Activated CD8-positive, alpha-beta memory T cell treated with anti-CD3 and anti-CD28 coated beads for 36 hours (primary cell): Measurements from ENCODE around the gene MEX3D. TPM values are rescaled to one million over a fixed set of nuclear protein-coding genes. Genes with fewer than 3 reads are reported as not detected.

Experiments
- CTCF ChIA-PET: fragments of 350-600 bp; sonication (Branson Sonifier 250); formaldehyde crosslinking; loops from one replicate; lab custom pipeline; 2021; ENCODE audit warnings: antibody characterized with exemption; lab: Charles Lee
- POLR2A ChIA-PET: fragments of 350-600 bp; sonication (Branson Sonifier 250); formaldehyde crosslinking; loops from one replicate; lab custom pipeline; 2021; ENCODE audit warnings: antibody characterized with exemption; lab: Charles Lee
- total RNA-seq, 2 experiments: library from RNA; stranded (reverse); gene quantifications; one replicate each; pipeline ENCODE4 v1.2.3, GENCODE V29; 2021

The MEX3D gene
- 10 to 100 TPM; 11.0 to 11.9 TPM for total RNA-seq

GRCh38 chr19:1568320-1569019, at the start of gene MEX3D:
Gene MEX3D (minus strand): TSS chr19:1568325. CDS start chr19:1568058, 267 bp downstream.
- CTCF ChIA-PET, result no interaction called here
- POLR2A ChIA-PET, result interaction anchor here (0.5 kb wide), 1 partner anchor 11 kb away, joined by 3 read pairs; no protein-coding TSS in a partner anchor

- CTCF ChIA-PET, result interaction anchor here (0.6 to 1.7 kb wide), 2 partner anchors 55 to 79 kb away, joined by 3 to 4 read pairs; no protein-coding TSS in a partner anchor
- POLR2A ChIA-PET, result interaction anchor here (0.7 kb wide), 2 partner anchors 24 to 151 kb away, joined by 3 to 4 read pairs; no protein-coding TSS in a partner anchor
Measured at GRCh38 chr19:1616875-1617274, 48.8 kb upstream of the MEX3D start.

GRCh38 chr19:1616396-1616795, 48.3 kb upstream of the MEX3D start:
- POLR2A ChIA-PET, result interaction anchor here (0.7 kb wide), 2 partner anchors 25 to 150 kb away, joined by 3 to 4 read pairs; no protein-coding TSS in a partner anchor

GRCh38 chr19:1615156-1615765, 47.1 kb upstream of the MEX3D start:
- ChIA-PET POLR2A (no interaction called here), CTCF (no interaction called here)

More at GRCh38 chr19:1616396-1616795, 48.3 kb upstream of the MEX3D start:
- CTCF ChIA-PET, result interaction anchor here (1.7 kb wide), 1 partner anchor 56 kb away, joined by 4 read pairs; no protein-coding TSS in a partner anchor

GRCh38 chr19:1613808-1614570, 45.9 kb upstream of the MEX3D start:
- ChIA-PET CTCF (no interaction called here), POLR2A (no interaction called here)

GRCh38 chr19:1613146-1613545, 45.0 kb upstream of the MEX3D start:
- ChIA-PET POLR2A (no interaction called here), CTCF (no interaction called here)

GRCh38 chr19:1612114-1613086, 44.3 kb upstream of the MEX3D start:
- ChIA-PET POLR2A (no interaction called here), CTCF (no interaction called here)

GRCh38 chr19:1611353-1611752, 43.2 kb upstream of the MEX3D start:
- ChIA-PET CTCF (no interaction called here), POLR2A (no interaction called here)

GRCh38 chr19:1610579-1610978, 42.5 kb upstream of the MEX3D start:
- ChIA-PET CTCF (no interaction called here), POLR2A (interaction anchor here (0.9 kb wide), 1 partner anchor 18 kb away, joined by 3 read pairs; the partner anchor contains the start of gene MBD3)

GRCh38 chr19:1609680-1610474, 41.8 kb upstream of the MEX3D start:
- ChIA-PET CTCF (interaction anchor here (0.9 kb wide), 1 partner anchor 8 kb away, joined by 3 read pairs; no protein-coding TSS in a partner anchor), POLR2A (interaction anchor here (0.9 to 1.0 kb wide), 2 partner anchors 17 to 19 kb away, joined by 3 to 7 read pairs; partner anchors contain the start of gene MBD3)

- POLR2A ChIA-PET, result interaction anchor here (1.0 kb wide), 1 partner anchor 18 kb away, joined by 7 read pairs; no protein-coding TSS in a partner anchor
- CTCF ChIA-PET, result no interaction called here
Measured at GRCh38 chr19:1609103-1609396, 40.9 kb upstream of the MEX3D start.

GRCh38 chr19:1608359-1609102, 40.4 kb upstream of the MEX3D start:
- ChIA-PET POLR2A (interaction anchor here (1.0 kb wide), 1 partner anchor 17 kb away, joined by 7 read pairs; no protein-coding TSS in a partner anchor), CTCF (interaction anchor here (5.2 kb wide), 1 partner anchor 63 kb away, joined by 28 read pairs; no protein-coding TSS in a partner anchor)

GRCh38 chr19:1606138-1606651, 38.1 kb upstream of the MEX3D start:
- POLR2A ChIA-PET, result interaction anchor here (0.6 to 2.2 kb wide), 4 partner anchors 13 to 166 kb away, joined by 3 to 18 read pairs (median 8); partner anchors contain the start of genes MBD3 and TCF3

GRCh38 chr19:1605236-1606137, 37.4 kb upstream of the MEX3D start, which contains the start of gene UQCR11:
Gene UQCR11 (minus strand): TSS chr19:1605462. CDS start chr19:1605409, 53 bp downstream.
- ChIA-PET POLR2A (interaction anchor here (0.6 to 2.2 kb wide), 4 partner anchors 13 to 166 kb away, joined by 3 to 18 read pairs (median 8); partner anchors contain the start of genes MBD3 and TCF3), CTCF (interaction anchor here (0.7 to 5.2 kb wide), 10 partner anchors 13 to 560 kb away, joined by 3 to 28 read pairs (median 3); partner anchors contain the start of gene MBD3)

More at GRCh38 chr19:1606138-1606651, 38.1 kb upstream of the MEX3D start:
- CTCF ChIA-PET, result interaction anchor here (0.7 to 5.2 kb wide), 9 partner anchors 13 to 477 kb away, joined by 3 to 28 read pairs (median 3); partner anchors contain the start of gene MBD3
